OCI-M1 (cell line): ENCODE results near the gene RBL1.
A peak's percentile ranks its signal among the peaks of the same experiment; 100 is the strongest.
"Not testable (repeated sequence)": the region's sequence is repeated elsewhere in the genome, so short reads cannot be mapped to it uniquely, and the experiment has no call there.

Source experiments
- DNase-seq: peaks from one replicate; lab custom pipeline; 2025; lab: John Stamatoyannopoulos, UW

The RBL1 gene

DNA sequence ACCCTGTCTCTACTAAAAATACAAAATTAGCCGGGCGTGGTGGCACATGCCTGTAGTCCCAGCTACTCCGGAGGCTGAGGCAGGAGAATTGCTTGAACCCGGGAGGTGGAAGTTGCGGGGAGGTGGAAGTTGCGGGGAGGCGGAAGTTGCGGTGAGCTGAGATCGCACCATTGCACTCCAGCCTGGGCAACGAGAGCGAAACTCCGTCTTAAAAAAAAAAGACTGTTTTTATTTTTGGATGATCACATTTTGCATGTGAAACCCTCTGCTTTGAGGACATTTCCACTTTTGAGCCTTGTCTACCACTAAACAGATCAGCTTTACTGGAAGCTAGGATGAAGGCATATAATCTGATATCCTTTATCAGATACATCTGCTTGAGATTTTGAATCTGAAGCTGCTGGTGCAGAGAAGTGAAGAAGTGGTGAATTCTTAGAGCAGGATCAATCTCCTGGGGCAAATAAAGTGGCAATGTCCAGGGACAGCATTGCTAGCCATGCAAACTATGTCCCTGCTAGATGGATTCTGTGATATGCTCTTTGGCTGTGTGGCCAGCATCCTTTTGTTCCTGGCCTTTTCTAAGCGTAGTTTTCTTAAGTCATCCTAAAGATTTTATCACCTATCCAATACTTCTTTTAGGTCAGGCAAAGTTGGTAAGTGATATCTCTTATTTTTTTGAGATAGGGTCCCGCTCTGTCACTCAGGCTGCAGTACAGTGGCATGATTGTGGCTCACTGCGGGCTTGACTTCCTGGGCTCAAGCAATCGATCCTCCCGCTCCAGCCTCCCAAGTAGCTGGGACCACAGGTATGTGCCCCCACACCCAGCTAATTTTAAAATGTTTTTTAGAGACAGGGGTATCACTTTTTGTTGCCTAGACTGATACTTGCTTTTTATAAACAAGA lies 23.3 kb downstream of the RBL1 start:
- no peak for DNase-seq

- DNase-seq = no peak
Measured at GRCh38 chr20:37071481-37071911, 24.3 kb downstream of the RBL1 start.

- not testable (repeated sequence) for DNase-seq
Measured at GRCh38 chr20:37069563-37069962, 26.2 kb downstream of the RBL1 start.

DNA sequence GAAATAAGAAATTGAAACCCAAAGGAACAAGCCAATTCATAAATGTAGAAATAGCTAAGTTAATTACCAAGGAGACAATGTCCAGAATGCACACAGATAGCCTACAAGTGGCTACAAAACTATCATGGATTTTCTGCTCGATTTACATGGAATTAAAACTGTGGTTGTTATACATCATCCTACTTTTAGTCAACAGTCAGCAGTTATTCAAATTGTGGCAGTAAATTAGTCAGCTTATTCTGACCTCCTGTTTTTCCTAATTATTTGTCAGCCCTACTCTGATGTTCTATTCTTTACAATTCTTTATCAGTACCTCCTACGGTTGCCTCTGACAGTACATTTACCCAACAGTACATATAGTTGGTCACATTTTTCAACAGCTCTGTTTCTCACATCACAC lies 29.6 kb downstream of the RBL1 start:
- DNase-seq = no peak

DNA sequence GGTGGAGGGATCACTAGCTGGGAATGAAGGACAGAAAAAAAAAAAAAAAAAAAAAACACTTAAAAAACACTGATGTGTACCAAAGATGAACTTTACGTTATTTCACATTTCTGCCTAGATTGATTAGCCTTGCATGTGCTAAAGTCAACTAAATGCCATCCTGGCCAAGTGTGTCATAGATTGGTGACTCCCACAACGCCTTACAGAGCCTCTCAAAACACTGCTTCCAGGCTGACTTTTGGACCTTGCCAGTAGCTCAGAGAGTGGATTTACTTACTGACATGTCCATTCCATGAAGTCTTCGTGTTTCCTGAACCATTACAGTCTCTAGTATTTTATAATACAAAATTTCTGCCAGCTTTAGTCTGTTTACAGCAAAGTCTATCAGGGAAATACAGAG lies 40.5 kb downstream of the RBL1 start:
- DNase-seq = no peak

DNA sequence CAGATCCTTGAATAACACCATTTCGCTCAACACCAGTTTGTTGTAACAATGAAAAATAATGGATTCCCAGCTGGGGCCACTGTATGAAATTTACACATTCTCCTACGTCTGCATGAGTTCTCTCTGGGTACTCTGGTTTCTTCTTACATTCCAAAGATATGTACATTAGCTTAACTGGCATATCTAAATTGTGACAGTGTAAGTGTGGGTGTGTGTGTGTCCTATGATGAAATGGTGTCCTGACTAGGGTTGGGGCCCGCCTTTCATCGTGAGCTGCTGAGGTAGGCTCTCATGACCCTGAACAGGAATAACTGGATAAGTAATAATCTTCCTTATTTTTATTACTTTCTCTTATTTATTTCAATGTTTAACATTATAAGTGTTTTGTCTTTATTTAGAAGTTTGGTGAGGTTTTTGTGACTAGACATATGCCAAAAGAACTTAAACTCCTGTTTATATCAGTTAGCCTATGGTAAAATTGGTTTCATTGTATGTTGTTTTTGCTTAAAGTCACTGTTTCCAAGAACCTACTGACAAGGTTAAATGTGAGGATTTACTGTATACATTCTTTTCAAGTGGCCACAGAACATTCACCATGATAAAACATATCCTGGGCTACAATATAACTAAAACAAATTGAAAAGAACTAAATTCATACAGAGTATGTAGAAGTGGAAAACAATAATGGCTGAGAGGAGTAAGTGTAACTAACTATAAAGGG lies 42.4 kb downstream of the RBL1 start:
- DNase-seq = no peak

DNA sequence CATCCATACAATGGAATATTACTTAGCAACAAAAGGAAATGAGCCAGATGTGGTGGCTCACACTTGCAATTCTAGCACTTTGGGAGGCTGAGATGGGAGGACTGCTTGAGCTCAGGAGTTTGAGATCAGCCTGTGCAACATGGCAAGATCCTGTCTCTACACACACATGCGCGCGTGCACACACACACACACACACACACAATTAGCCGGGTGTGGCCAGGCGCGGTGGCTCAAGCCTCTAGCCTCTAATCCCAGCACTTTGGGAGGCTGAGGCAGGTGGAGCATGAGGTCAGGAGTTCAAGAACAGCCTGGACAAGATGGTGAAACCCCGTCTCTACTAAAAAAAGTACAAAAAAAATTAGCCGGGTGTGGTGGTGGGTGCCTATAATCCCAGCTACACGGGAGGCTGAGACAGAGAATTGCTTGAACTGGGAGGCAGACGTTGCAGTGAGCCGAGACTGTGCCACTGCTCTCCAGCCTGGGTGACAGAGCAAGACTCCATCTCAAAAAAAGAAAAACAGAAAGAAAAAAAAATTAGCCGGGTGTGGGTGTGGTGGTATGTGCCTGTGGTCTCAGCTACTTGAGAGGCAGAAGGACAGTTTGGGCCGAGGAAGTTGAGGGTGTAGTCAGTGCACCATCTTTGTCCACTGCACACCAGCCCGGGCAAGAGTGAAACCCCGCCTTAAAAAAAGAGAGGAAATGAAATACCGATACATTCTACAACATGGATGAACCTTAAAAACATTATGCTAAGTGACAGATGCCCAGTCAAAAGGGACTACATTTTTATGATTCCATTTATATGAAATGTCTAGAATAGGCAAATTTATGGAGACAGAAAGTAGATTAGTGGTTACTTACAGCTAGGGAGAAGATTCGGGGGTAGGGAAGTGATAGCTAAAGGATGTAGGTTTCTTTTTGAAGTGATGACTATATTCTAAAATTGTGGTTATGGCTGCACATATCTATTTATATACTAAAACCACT lies 52.5 kb downstream of the RBL1 start:
- DNase-seq = no peak

DNA sequence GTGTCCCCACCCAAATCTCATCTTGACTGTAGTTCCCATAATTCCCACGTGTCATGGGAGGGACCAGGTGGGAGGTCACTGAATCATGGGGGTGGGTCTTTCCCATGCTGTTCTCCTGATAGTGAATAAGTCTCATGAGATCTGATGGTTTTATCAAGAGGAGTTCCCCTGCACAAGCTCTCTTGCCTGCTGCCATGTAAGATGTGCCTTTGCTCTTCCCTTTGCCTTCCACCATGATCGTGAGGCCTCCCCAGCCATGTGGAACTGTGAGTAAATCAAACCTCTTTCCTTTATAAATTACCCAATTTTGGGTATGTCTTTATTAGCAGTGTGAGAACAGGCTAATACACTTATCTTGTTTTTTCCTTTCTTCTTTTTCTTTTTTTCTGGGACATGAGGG lies 56.4 kb downstream of the RBL1 start:
- DNase-seq = not testable (repeated sequence)

DNA sequence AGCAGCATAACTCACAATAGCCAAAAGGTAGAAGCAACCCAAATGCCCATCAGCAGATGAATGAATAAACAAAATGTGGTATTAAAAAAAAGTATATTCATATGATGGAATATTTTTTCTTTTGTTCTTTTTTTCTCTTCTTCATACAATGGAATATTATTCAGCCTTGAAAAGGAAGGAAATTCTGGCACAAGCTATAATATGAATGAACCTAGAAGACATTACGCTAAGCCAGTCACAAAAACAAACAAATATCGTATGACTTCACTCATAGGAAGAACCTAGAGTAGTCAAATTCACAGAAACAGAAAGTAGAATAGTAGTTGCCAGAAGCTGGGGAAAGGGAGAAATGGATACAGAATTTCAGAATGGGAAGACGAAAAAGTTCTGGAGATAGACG lies 63.7 kb downstream of the RBL1 start:
- no peak for DNase-seq

- no peak for DNase-seq
Measured at GRCh38 chr20:37020636-37021035, 75.2 kb downstream of the RBL1 start.

DNA sequence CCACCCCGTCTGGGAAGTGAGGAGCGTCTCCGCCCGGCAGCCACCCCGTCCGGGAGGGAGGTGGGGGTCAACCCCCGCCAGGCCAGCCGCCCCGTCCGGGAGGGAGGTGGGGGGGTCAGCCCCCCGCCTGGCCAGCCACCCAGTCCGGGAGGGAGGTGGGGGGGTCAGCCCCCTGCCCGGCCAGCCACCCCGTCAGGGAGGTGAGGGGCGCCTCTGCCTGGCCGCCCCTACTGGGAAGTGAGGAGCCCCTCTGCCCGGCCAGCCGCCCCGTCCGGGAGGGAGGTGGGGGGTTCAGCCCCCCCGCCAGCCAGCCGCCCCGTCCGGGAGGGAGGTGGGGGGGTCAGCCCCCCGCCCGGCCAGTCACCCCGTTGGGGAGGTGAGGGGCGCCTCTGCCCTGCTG lies 83.2 kb downstream of the RBL1 start:
- DNase-seq = not testable (repeated sequence)

DNA sequence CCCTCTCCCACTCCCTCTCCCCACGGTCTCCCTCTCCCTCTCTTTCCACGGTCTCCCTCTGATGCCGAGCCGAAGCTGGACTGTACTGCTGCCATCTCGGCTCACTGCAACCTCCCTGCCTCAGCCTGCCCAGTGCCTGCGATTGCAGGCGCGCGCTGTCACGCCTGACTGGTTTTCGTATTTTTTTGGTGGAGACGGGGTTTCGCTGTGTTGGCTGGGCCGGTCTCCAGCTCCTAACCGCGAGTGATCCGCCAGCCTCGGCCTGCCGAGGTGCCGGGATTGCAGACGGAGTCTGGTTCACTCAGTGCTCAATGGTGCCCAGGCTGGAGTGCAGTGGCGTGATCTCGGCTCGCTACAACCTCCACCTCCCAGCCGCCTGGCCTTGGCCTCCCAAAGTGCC lies 83.9 kb downstream of the RBL1 start:
- DNase-seq = not testable (repeated sequence)

DNA sequence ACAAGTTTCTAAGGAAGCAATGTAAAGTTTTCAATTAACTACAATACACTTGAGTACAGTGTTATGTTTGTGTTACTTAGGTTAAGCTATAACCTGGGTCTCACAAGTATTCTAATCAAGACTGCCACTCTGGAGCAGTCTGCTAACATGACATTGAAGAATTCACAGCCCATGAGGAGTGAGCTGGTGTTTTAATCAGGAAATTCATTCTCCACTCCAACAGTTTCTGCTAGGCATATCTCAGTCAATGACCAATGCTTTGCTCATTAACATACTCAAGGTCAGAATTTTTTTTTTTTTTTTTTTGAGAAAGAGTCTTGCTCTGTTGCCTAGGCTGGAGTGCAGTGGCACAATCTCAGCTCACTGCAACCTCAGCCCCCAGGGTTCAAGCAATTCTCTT lies 84.7 kb downstream of the RBL1 start:
- no peak for DNase-seq

- DNase-seq = peak; percentile 56
Measured at GRCh38 chr20:37007898-37008649, 87.7 kb downstream of the RBL1 start.

GRCh38 chr20:37005062-37005942 lies 90.5 kb downstream of the RBL1 start:
- peak; percentile 86 for DNase-seq

DNA sequence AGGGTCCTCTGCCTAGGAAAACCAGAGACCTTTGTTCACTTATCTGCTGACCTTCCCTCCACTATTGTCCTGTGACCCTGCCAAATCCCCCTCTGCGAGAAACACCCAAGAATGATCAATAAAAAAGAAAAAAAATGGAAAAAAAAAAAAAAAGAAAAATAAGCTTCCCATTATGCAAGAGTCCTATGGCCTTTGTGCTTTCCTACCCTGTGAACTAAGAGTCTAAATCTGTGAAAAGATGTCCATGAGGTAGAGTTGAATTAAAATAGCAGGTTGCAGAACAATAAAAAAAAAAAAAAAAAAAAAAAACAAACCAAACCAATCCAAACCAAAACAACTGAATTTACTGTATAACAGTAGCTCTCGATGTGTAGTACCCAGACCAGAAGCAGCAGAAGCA lies 94.2 kb downstream of the RBL1 start:
- DNase-seq = not testable (repeated sequence)

DNA sequence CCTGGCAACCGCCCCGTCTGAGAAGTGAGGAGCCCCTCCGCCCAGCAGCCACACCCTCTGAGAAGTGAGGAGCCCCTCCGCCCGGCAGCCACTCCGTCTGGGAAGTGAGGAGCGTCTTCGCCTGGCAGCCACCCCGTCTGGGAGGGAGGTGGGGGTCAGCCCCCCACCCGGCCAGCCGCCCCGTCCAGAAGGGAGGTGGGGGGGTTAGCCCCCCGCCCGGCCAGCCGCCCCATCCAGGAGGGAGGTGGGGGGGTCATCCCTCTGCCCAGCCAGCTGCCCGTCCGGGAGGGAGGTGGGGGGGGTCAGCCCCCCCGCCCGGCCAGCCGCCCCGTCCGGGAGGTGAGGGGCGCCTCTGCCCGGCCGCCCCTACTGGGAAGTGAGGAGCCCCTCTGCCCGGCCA lies 95.6 kb downstream of the RBL1 start:
- DNase-seq = not testable (repeated sequence)

GRCh38 chr20:36998652-36999051 lies 97.1 kb downstream of the RBL1 start:
- DNase-seq = no peak

DNA sequence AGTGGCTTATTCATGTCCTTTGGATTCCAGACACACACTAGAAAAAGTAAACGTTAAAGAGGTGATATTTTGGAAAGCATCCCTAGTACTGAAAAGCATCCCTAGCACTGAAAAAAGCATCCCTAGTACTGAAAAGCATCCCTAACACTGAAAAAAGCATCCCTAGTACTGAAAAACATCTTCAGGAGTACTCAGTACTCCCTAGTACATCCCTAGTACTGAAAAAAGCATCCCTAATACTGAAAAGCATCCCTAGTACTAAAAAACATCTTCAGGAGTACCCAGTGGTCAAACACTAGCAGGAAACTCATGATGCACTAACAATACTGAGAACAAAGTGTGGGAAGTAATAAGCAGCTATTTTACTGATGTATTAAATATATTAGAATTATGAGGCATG lies 98.7 kb downstream of the RBL1 start:
- DNase-seq = no peak

DNA sequence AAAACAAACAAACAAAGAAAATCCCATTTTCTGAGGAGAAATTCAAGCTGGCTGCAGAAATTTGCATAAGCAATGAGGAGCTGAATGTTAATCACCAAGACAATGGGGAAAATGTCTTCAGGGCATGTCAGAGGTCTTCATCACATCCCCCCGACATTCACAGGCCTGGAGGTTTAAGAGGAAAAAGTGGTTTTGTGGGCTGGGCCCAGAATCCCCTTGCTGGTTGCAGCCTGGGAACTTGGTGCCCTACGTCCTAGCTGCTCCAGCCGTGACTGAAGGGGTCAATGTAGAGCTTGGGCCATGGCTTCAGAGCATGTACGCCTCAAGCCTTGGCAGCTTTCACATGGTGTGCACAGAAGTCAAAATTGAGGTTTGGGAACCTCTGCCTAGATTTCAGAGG lies 101.6 kb downstream of the RBL1 start:
- DNase-seq = not testable (repeated sequence)
